Naive thymus-derived CD4-positive, alpha-beta T cell (primary cell): ENCODE data around the gene RLN3. TPM values are rescaled to one million over a fixed set of nuclear protein-coding genes. Genes with fewer than 3 reads are reported as not detected.
"Not testable (repeated sequence)": the region's sequence is repeated elsewhere in the genome, so short reads cannot be mapped to it uniquely, and the experiment has no call there.

Source experiments
- ATAC-seq: fragments of 150-1000 bp; cut with Tn5 transposase; 2 replicates; pipeline ENCODE4 v1.10.0; 2021; ENCODE audit warnings: mild to moderate bottlenecking, moderate library complexity
- CTCF ChIA-PET: fragments of 350-600 bp; sonication (Branson Sonifier 250); formaldehyde crosslinking; loops from one replicate; lab custom pipeline; 2021; ENCODE audit warnings: antibody characterized with exemption; lab: Charles Lee
- POLR2A ChIA-PET: fragments of 350-600 bp; sonication (Branson Sonifier 250); formaldehyde crosslinking; loops from one replicate; lab custom pipeline; 2021; ENCODE audit warnings: antibody characterized with exemption, inconsistent platforms; lab: Charles Lee
- DNase-seq, 9 donors: peaks; one replicate each; pipeline versions ENCODE4 v3.0.0 to v3.0.0-alpha.2; 2020 to 2022; ENCODE audit warnings: mixed read lengths in 1 of 9
- H3K27ac ChIP-seq: one replicate; pipeline ENCODE4 v1.7.0; 2013; ENCODE audit warnings: mild to moderate bottlenecking, low read depth, low read length, moderate library complexity
- H3K27me3 ChIP-seq, 2 donors: one replicate each; pipeline ENCODE4 v1.7.0; 2013; ENCODE audit warnings: low read length in 2 of 2, mild to moderate bottlenecking in 2 of 2, moderate library complexity in 2 of 2; ENCODE audit not compliant: control insufficient read depth in 2 of 2, insufficient read depth in 2 of 2
- H3K36me3 ChIP-seq, 3 experiments: 1 replicate in 2 of 3; 2 replicates in 1 of 3; pipeline ENCODE4 v1.7.0; 2013; ENCODE audit warnings: low read length in 3 of 3, mild to moderate bottlenecking in 3 of 3, moderate library complexity in 1 of 3; ENCODE audit not compliant: insufficient read depth in 3 of 3, control insufficient read depth in 2 of 3
- H3K4me1 ChIP-seq, 2 donors: one replicate each; pipeline ENCODE4 v1.7.0; 2013; ENCODE audit warnings: low read length in 2 of 2, mild to moderate bottlenecking in 2 of 2, moderate library complexity in 1 of 2; ENCODE audit not compliant: control insufficient read depth in 2 of 2, insufficient read depth in 2 of 2
- H3K4me3 ChIP-seq: 2 replicates; pipeline ENCODE4 v1.7.0; 2013; ENCODE audit warnings: mild to moderate bottlenecking, low read length
- H3K9me3 ChIP-seq, 3 experiments: 1 replicate in 2 of 3; 2 replicates in 1 of 3; pipeline ENCODE4 v1.7.0; 2013; ENCODE audit warnings: low read length in 3 of 3; ENCODE audit not compliant: control insufficient read depth in 2 of 3
- H3K27ac Mint-ChIP-seq, 9 donors: one replicate each; pipeline ENCODE4 v1.8.0; 2020 to 2022; ENCODE audit warnings: mixed read lengths in 9 of 9, mild to moderate bottlenecking in 8 of 9, moderate library complexity in 5 of 9, inconsistent platforms in 2 of 9
- H3K27me3 Mint-ChIP-seq, 5 donors: one replicate each; pipeline ENCODE4 v1.8.0; 2021 to 2022; ENCODE audit warnings: mixed read lengths in 5 of 5, mild to moderate bottlenecking in 1 of 5
- H3K36me3 Mint-ChIP-seq, 5 donors: one replicate each; pipeline ENCODE4 v1.8.0; 2020 to 2022; ENCODE audit warnings: mixed read lengths in 5 of 5, mild to moderate bottlenecking in 3 of 5, inconsistent platforms in 1 of 5
- H3K4me1 Mint-ChIP-seq, 7 donors: one replicate each; pipeline ENCODE4 v1.8.0; 2020 to 2022; ENCODE audit warnings: mixed read lengths in 7 of 7, mild to moderate bottlenecking in 3 of 7, inconsistent platforms in 1 of 7
- H3K4me3 Mint-ChIP-seq, 10 donors: one replicate each; pipeline ENCODE4 v1.8.0; 2020 to 2022; ENCODE audit warnings: mild to moderate bottlenecking in 10 of 10, mixed read lengths in 10 of 10, moderate library complexity in 6 of 10, inconsistent platforms in 2 of 10
- H3K9me3 Mint-ChIP-seq, 11 donors: one replicate each; pipeline ENCODE4 v1.8.0; 2020 to 2022; ENCODE audit warnings: mixed read lengths in 11 of 11, mild to moderate bottlenecking in 4 of 11, inconsistent platforms in 1 of 11, moderate library complexity in 1 of 11
- intact Hi-C, 2 donors: fragments of 100-400 bp; cut with micrococcal nuclease; formaldehyde crosslinking; loops; one replicate each; pipeline ENCODE4 v1.15.1; 2023
- polyA plus RNA-seq, 2 donors: library from polyadenylated mRNA; unstranded; fragments of 300-500 nt; fragmentation: Illumina TruSeq; gene quantifications; one replicate each; pipeline ENCODE4 v1.2.3, GENCODE V29; 2021
- total RNA-seq, 6 experiments: library from RNA in 5 of 6; stranded (reverse) in 5 of 6; gene quantifications; 1 replicate in 5 of 6; 2 replicates in 1 of 6; pipeline ENCODE4 v1.2.3 and lab custom pipeline; 2021 to 2026

The RLN3 gene
- total and polyA plus RNA-seq, 7 experiments from 2014 or later: not detected

GRCh38 chr19:14030997-14031718 lies 3.2 kb downstream of the RLN3 start:
- Histone ChIP-seq H3K4me3 (peak overlapping the region; percentile 98), H3K27ac (peak overlapping the region; percentile 99), H3K36me3 (peaks cover 0 to 16% (median 0%) of the 10 kb centered on the region in 3 experiments), H3K27me3 (no peaks in the 10 kb centered on the region), H3K9me3 (no peaks in the 10 kb centered on the region), H3K4me1 (peaks cover 16% of the 10 kb centered on the region in 2 donors)
- Mint-ChIP-seq H3K4me3 (peak overlapping the region; percentile 88 to 97 (median 94)), H3K27me3 (peaks cover 0 to 1% (median 0%) of the 10 kb centered on the region in 5 donors), H3K4me1 (peaks cover 21 to 49% (median 34%) of the 10 kb centered on the region in 7 donors), H3K9me3 (no peaks in the 10 kb centered on the region), H3K36me3 (peaks cover 3 to 13% (median 8%) of the 10 kb centered on the region in 5 donors), H3K27ac (peak overlapping the region; percentile 92 to 97 (median 95))
- ChIA-PET POLR2A (interaction anchor here (0.5 to 7.9 kb wide), 40 partner anchors 9 to 491 kb away, joined by 3 to 162 read pairs (median 4); partner anchors contain the start of genes ASF1B, BRME1, CC2D1A and DCAF15), CTCF (interaction anchor here (0.6 to 1.4 kb wide), 9 partner anchors 11 to 78 kb away, joined by 3 to 6 read pairs (median 3); partner anchors contain the start of gene RFX1)
- peak in 3 of 9 donors; percentile 84 to 88 (median 87) for DNase-seq
- intact Hi-C loops: loop anchor here in 1 of 2 donors (5.0 kb wide), 1 partner anchor 124 kb away; the partner anchor contains the start of genes BRME1 and CC2D1A
- peak; percentile 88 for ATAC-seq

DNA sequence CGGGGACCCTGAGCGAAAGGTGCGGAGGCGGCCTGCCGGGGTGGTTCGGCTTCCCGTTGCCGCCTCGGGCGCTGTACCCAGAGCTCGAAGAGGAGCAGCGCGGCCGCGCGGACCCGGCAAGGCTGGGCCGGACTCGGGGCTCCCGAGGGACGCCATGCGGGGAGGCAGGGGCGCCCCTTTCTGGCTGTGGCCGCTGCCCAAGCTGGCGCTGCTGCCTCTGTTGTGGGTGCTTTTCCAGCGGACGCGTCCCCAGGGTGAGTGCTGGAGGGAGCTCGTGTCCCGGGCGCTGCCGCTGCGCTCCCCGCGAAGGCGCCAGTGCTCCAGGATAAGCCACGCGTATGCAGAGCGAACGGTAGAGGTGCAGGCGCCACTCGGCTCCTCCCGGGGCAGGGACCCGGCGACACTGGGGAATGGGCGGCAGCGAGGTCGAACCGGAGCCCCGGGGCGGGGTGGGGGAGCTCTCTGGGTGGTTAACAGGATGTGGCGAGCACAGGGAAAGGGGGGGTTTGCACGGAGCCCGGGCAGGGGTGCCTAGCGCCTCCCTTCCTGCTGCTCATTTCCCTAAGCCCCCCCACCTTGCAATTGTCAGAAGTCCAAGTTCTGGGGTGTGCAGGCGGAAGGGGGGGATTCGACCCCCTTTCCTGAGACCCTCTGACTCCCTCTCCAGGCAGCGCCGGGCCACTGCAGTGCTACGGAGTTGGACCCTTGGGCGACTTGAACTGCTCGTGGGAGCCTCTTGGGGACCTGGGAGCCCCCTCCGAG lies 4.0 kb downstream of the RLN3 start, which contains the start of gene IL27RA:
IL27RA (plus strand) TSS at position 44 of the 762 bp plus-strand sequence; CDS start at position 155, 111 bp downstream.
- Histone ChIP-seq H3K36me3 (peaks cover 0 to 23% (median 3%) of the 10 kb centered on the region in 3 experiments), H3K27me3 (no peaks in the 10 kb centered on the region), H3K4me1 (peaks cover 16% of the 10 kb centered on the region in 2 donors), H3K4me3 (peak within 1 kb of the TSS; percentile 98), H3K9me3 (no peaks in the 10 kb centered on the region), H3K27ac (peak within 1 kb of the TSS; percentile 99)
- Mint-ChIP-seq H3K4me3 (peak within 1 kb of the TSS; percentile 88 to 97 (median 94)), H3K27ac (peak within 1 kb of the TSS; percentile 92 to 97 (median 95)), H3K36me3 (peaks cover 3 to 17% (median 9%) of the 10 kb centered on the region in 5 donors), H3K27me3 (peaks cover 0 to 1% (median 0%) of the 10 kb centered on the region in 5 donors), H3K9me3 (no peaks in the 10 kb centered on the region), H3K4me1 (peaks cover 21 to 52% (median 36%) of the 10 kb centered on the region in 7 donors)
- DNase-seq: peak; percentile 71 to 89 (median 87)
- ATAC-seq: peak; percentile 85
- ChIA-PET POLR2A (interaction anchor here (0.5 to 7.9 kb wide), 43 partner anchors 10 to 490 kb away, joined by 3 to 162 read pairs (median 4); partner anchors contain the start of genes ASF1B, BRME1, CC2D1A and DCAF15), CTCF (interaction anchor here (0.6 to 1.4 kb wide), 8 partner anchors 11 to 195 kb away, joined by 3 to 6 read pairs (median 4); partner anchors contain the start of gene RFX1)
- intact Hi-C loops: loop anchor here (1.0 to 5.0 kb wide), 10 partner anchors 9 to 152 kb away; partner anchors contain the start of genes DCAF15 (in 2 of the 2), RFX1 (in 2 of the 2), BRME1 (in 1 of the 2) and CC2D1A (in 1 of the 2)

GRCh38 chr19:14033946-14034345 lies 6.0 kb downstream of the RLN3 start:
- no peak overlapping the region for H3K4me3 ChIP-seq
- Mint-ChIP-seq H3K4me1 (peaks cover 25 to 62% (median 37%) of the 10 kb centered on the region in 7 donors), H3K4me3 (peak overlapping the region; percentile 57 to 88 (median 68)), H3K9me3 (peaks cover 0 to 1% (median 0%) of the 10 kb centered on the region in 11 donors), H3K27me3 (peaks cover 0 to 1% (median 0%) of the 10 kb centered on the region in 5 donors), H3K27ac (peak overlapping the region; percentile 65 to 92 (median 80)), H3K36me3 (peaks cover 3 to 28% (median 9%) of the 10 kb centered on the region in 5 donors)
- DNase-seq (no peak), ATAC-seq (no peak)
- H3K27ac ChIP-seq: peak overlapping the region; percentile 40
- no peaks in the 10 kb centered on the region for H3K27me3 ChIP-seq
- intact Hi-C loops: loop anchor here (2.0 to 5.0 kb wide), 3 partner anchors 15 to 127 kb away; partner anchors contain the start of genes BRME1 (in 1 of the 2) and CC2D1A (in 1 of the 2)
- ChIA-PET POLR2A (interaction anchor here (0.6 to 7.9 kb wide), 5 partner anchors 27 to 257 kb away, joined by 3 to 162 read pairs (median 15); partner anchors contain the start of genes DCAF15 and RFX1), CTCF (no interaction called here)
- H3K4me1 ChIP-seq: peaks cover 16% of the 10 kb centered on the region in 2 donors
- no peaks in the 10 kb centered on the region for H3K9me3 ChIP-seq
- peaks cover 0 to 40% (median 10%) of the 10 kb centered on the region in 3 experiments for H3K36me3 ChIP-seq

DNA sequence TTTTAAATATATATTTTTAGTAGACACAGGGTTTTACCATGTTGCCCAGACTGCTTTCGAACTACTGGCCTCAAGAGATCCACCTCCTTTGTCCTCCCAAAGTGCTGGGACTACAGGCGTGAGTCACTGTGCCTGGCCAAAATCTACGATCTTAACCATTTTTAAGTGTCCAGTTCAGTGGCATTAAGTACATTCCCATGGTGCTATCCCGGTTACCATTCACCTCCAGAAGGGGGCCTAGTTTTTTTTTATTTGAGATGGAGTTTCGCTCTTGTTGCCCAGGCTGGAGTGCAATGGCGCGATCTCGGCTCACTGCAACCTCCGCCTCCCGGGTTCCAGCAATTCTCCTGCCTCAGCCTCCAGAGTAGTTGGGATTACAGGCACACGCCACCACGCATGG lies 7.2 kb downstream of the RLN3 start:
- Histone ChIP-seq H3K4me1 (peaks cover 16% of the 10 kb centered on the region in 2 donors), H3K36me3 (peaks cover 0 to 53% (median 10%) of the 10 kb centered on the region in 3 experiments)
- peaks cover 3 to 29% (median 9%) of the 10 kb centered on the region in 5 donors for H3K36me3 Mint-ChIP-seq
- H3K27ac Mint-ChIP-seq: peak overlapping the region in 3 of 9 donors; percentile 58 to 72 (median 62)
- ATAC-seq, H3K27me3 Mint-ChIP-seq, H3K9me3 Mint-ChIP-seq, H3K4me3 ChIP-seq, DNase-seq, H3K27me3 ChIP-seq, H3K9me3 ChIP-seq, intact Hi-C loops, H3K27ac ChIP-seq: not testable (repeated sequence)
- ChIA-PET CTCF (interaction anchor here (0.6 to 1.3 kb wide), 5 partner anchors 7 to 1400 kb away, joined by 3 to 4 read pairs (median 3); partner anchors contain the start of gene RLN3), POLR2A (interaction anchor here (0.7 to 1.1 kb wide), 3 partner anchors 41 to 62 kb away, joined by 3 read pairs; no protein-coding TSS in a partner anchor)
- H3K4me3 Mint-ChIP-seq: peak overlapping the region in 5 of 10 donors; percentile 12 to 56 (median 34)
- peaks cover 24 to 64% (median 35%) of the 10 kb centered on the region in 7 donors for H3K4me1 Mint-ChIP-seq

DNA sequence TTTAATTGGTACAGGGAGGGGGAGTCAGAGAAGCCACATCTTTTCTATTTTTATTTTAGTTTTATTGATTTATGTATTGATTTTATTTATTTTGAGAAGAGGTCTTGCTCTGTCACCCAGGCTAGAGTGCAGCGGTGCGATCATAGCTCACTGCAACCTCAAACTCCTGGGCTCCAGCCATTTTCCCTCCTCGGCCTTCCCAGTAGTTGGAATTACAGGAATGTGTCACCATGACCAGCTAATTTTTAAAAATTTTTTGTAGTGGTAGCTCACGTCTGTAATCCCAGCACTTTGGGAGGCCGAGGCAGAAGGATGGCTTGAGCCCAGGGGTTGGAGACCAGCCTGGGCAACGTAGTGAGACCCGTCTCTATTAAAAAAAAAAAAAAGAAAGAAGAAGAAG lies 7.8 kb downstream of the RLN3 start:
- peaks cover 0 to 58% (median 10%) of the 10 kb centered on the region in 3 experiments for H3K36me3 ChIP-seq

More for the DNA sequence above, 7.8 kb downstream of the RLN3 start:
- ChIA-PET POLR2A (interaction anchor here (0.6 to 1.1 kb wide), 5 partner anchors 9 to 106 kb away, joined by 3 to 6 read pairs (median 4); no protein-coding TSS in a partner anchor), CTCF (interaction anchor here (0.7 to 1.3 kb wide), 2 partner anchors 8 to 13 kb away, joined by 3 to 4 read pairs; partner anchors contain the start of gene RLN3)
- intact Hi-C loops: no loop called here
- H3K27ac Mint-ChIP-seq: peak overlapping the region in 7 of 9 donors; percentile 17 to 72 (median 62)
- H3K27me3 Mint-ChIP-seq: no peaks in the 10 kb centered on the region
- H3K9me3 Mint-ChIP-seq: peaks cover 0 to 1% (median 0%) of the 10 kb centered on the region in 11 donors
- no peak for DNase-seq
- H3K36me3 Mint-ChIP-seq: peaks cover 3 to 29% (median 9%) of the 10 kb centered on the region in 5 donors
- Histone ChIP-seq H3K9me3 (no peaks in the 10 kb centered on the region), H3K4me3 (no peak overlapping the region), H3K27ac (peak overlapping the region; percentile 35), H3K27me3 (no peaks in the 10 kb centered on the region), H3K4me1 (peaks cover 12 to 16% of the 10 kb centered on the region in 2 donors)
- no peak for ATAC-seq
- H3K4me3 Mint-ChIP-seq: peak overlapping the region in 3 of 10 donors; percentile 37 to 45 (median 44)
- H3K4me1 Mint-ChIP-seq: peaks cover 24 to 59% (median 35%) of the 10 kb centered on the region in 7 donors
